NB4 (cell line): ENCODE results near the gene TMTC3.

Experiments
- DNase-seq: peaks from one replicate; pipeline ENCODE4 v3.0.0; 2010; ENCODE audit warnings: low read depth
- H3K4me3 ChIP-seq: one replicate; pipeline ENCODE4 v1.5.1; 2011; ENCODE audit warnings: mild to moderate bottlenecking, low read depth, low read length, moderate library complexity
- MYC ChIP-seq: IDR thresholded peaks from 2 replicates; pipeline ENCODE4 v1.6.1; 2011; ENCODE audit warnings: low read depth, low read length
- POLR2A ChIP-seq: IDR thresholded peaks from 2 replicates; pipeline ENCODE4 v1.6.1; 2011; ENCODE audit warnings: mild to moderate bottlenecking; ENCODE audit not compliant: insufficient read length; ENCODE audit errors: extremely low read depth
- TF ChIP-seq, protein P1 (sequence below): IDR thresholded peaks from 2 replicates; pipeline ENCODE4 v1.6.1; 2011; ENCODE audit warnings: low read depth, low read length
- TF ChIP-seq, protein P2 (sequence below): IDR thresholded peaks from one replicate; pipeline ENCODE4 v1.5.1; 2012; ENCODE audit warnings: low read depth, low read length

The TMTC3 gene

DNA sequence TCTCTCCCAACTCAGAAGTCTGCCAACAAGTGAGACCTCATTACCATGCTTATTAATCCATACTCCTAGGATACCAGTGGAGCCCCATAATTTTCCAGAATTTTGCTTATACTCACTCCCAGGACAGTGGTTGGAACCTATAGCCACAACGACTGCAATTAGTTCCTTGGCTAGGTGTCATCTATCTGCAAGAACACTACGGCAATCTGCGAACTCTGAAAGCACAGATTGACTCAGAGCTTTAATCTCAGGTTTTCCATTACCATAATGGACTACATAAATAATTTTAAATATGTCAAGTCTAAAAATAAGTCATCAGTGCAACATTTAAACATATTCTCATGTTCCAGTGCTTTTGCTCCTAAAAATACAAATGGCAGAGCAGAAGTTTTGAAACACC is 33.4 kb downstream of the TMTC3 start:
- TF ChIP-seq, protein P1, sequence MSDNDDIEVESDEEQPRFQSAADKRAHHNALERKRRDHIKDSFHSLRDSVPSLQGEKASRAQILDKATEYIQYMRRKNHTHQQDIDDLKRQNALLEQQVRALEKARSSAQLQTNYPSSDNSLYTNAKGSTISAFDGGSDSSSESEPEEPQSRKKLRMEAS, result no peak
- no peak for TF ChIP-seq MYC
- TF ChIP-seq, protein P2, sequence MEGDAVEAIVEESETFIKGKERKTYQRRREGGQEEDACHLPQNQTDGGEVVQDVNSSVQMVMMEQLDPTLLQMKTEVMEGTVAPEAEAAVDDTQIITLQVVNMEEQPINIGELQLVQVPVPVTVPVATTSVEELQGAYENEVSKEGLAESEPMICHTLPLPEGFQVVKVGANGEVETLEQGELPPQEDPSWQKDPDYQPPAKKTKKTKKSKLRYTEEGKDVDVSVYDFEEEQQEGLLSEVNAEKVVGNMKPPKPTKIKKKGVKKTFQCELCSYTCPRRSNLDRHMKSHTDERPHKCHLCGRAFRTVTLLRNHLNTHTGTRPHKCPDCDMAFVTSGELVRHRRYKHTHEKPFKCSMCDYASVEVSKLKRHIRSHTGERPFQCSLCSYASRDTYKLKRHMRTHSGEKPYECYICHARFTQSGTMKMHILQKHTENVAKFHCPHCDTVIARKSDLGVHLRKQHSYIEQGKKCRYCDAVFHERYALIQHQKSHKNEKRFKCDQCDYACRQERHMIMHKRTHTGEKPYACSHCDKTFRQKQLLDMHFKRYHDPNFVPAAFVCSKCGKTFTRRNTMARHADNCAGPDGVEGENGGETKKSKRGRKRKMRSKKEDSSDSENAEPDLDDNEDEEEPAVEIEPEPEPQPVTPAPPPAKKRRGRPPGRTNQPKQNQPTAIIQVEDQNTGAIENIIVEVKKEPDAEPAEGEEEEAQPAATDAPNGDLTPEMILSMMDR, result no peak
- no peak for TF ChIP-seq POLR2A
- DNase-seq, result no peak
- no peak overlapping the region for H3K4me3 ChIP-seq

DNA sequence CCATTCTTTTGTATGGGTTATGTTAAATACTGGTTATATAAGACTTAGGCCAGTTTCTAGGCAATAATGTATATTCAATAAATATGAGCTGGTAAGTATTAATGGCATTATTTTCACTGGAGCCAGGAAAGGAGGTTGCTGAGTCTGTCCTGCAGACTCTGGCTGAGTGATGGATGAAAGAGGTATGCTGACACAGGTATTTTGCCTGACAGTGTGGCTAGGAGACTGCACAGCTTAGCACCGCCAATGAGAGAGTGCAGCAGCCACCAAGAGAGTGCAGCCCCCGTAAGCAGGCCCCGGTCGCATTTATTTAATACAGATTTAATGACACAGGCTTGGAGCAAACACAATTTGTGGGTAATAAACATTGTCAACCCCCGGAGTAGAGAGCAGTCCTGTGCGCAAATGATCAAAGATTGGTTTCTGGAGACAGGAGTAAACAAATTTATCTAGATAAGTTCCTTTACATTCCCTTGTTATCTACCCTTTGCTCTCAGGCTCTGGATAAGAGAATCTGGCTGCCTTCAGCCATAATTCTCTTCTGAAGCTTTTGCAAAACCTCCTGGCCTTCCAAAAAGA is 37.4 kb downstream of the TMTC3 start:
- H3K4me3 ChIP-seq, result no peak overlapping the region
- no peak for DNase-seq
- TF ChIP-seq MYC (no peak), POLR2A (no peak)
- TF ChIP-seq, protein P1, result no peak
- TF ChIP-seq, protein P2, result no peak

DNA sequence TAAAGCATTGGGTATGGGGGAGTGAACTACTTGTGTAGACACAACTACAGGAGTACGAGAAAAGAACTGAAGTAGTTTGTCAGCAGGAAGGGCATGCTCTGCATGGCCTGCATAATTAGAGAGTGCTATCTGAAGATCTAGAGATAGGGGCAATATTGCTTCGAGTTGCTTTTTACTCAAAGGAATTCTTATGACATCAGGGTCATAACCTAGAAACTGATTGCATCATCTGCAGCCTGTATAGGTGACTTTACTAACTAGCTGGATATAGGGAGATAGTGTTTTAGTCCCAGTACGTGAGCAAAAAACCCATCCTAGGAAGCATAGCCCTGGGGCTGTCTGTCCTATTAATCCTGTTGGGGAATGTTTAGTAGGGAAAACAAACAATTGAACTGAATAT is 39.8 kb downstream of the TMTC3 start:
- no peak overlapping the region for H3K4me3 ChIP-seq
- TF ChIP-seq MYC (no peak), POLR2A (no peak)
- TF ChIP-seq, protein P1, result no peak
- TF ChIP-seq, protein P2, result no peak
- peak; percentile 14 for DNase-seq

DNA sequence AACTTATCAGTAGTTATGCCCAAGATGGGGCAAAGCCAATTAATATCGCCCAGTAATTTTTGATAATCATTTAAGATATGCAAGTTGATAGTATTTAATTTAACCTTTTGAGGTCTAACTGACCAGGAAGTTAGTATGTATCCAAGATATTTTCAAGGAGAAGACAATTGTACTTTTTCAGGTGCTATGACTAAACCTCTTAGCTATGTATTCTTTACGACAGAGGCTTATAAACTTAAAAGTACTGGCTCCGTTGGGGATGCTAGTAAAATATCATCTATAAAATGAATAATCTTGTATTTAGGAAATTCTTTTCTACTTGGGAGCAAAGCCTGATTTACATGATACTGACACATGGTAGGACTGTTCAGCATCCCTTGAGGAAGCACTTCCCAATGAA is 40.3 kb downstream of the TMTC3 start:
- no peak for TF ChIP-seq POLR2A
- TF ChIP-seq, protein P1, result no peak
- TF ChIP-seq MYC, result no peak
- TF ChIP-seq, protein P2, result no peak
- no peak for DNase-seq
- H3K4me3 ChIP-seq, result no peak overlapping the region

DNA sequence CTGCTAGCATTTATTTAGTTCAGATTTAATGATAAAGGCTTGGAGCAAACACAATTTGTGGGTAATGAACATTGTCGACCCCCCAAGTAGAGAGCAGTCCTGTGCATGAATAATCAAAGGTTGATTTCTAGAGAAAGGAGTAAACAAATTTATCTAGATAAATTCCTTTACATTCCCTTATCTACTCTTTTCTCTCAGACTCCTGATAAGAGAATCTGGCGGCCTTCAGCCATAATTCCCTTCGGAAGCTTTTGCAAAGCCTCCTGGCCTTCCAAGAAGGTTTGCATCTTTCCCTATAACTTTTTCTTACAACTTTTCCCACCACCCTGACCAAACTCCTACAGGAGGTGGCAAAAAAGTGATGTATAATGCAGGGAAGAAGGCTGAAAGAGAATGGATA is 42.1 kb downstream of the TMTC3 start:
- DNase-seq, result no peak
- H3K4me3 ChIP-seq, result no peak overlapping the region
- TF ChIP-seq MYC (no peak), POLR2A (no peak)
- TF ChIP-seq, protein P2, result no peak
- TF ChIP-seq, protein P1, result no peak
